ENCODE data around the gene ASAP3.

ASAP3 gene

GRCh38 chr1:23423415-23424292 lies 60.3 kb downstream of the ASAP3 start:
- CTCF ChIA-PET, result interaction anchor here (2.3 kb wide), 1 partner anchor 21 kb away, joined by 13 read pairs; no protein-coding TSS in a partner anchor
- POLR2A ChIA-PET, result no interaction called here
- TF ChIP-seq CTCF (IDR thresholded peaks at IDR 0.05; ENCODE audit: control extremely low read depth, extremely low read depth, low read depth, missing control alignments), result no peak
- DNase-seq (ENCODE audit: extremely low spot score), result no peak

DNA sequence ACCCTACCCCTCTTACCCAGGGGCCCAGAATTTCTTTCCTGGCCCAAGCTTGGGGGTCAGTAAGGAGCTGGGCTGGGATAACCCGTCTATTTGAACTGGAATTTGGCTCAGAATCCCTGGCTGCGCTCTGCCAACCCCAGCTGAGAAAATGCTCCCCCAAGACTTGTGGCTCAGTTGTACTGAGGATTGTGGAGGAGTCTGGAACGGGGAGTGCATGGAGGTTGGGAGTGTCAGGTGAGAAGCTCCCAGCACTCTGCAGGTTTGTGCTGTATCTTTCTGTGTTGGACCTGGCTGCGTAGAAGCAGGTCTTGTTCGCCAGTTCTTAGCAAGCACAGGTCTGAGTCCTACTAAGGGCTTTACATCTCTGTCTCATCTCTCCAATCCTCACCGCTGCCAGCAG lies 61.0 kb downstream of the ASAP3 start:
- ChIA-PET POLR2A (no interaction called here), CTCF (interaction anchor here (0.6 to 2.3 kb wide), 2 partner anchors 20 to 1061 kb away, joined by 3 to 13 read pairs; no protein-coding TSS in a partner anchor)
- no peak for TF ChIP-seq CTCF (IDR thresholded peaks at IDR 0.05; ENCODE audit: control extremely low read depth, extremely low read depth, low read depth, missing control alignments)
- DNase-seq (ENCODE audit: extremely low spot score), result no peak

DNA sequence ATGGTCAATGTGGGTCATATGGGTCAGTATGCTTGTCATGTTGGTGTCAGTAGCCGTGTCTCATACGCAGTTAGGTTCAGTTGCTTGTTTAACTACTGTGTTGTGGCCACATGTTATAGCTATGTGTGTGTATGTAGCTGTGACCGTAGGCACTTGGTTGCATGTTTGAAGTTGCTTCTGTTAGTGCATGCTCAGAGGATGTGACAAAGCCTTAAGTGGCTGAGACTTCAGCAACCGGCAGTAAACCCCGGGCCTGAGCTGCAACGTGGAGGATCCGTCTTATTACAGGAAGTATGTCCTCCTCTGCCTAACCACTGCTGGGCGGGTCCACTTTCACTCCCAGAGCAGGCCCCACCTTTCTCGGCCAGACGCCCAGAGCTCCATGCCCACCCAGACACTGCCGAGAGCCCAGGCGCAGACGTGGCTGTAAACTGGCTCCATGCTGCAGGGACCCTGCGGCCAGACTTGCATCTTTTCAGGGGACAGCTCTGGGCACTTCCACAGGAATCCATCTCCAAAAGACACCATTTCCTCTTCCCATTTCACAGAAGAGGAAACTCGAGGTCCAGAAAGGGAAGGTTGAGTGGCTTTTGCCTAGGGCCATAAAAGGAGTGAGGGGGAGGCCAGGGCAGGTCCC lies 61.6 kb downstream of the ASAP3 start:
- POLR2A ChIA-PET, result no interaction called here
- DNase-seq (ENCODE audit: extremely low spot score), result no peak
- TF ChIP-seq CTCF (IDR thresholded peaks at IDR 0.05; ENCODE audit: control extremely low read depth, extremely low read depth, low read depth, missing control alignments), result no peak
- CTCF ChIA-PET, result interaction anchor here (0.6 to 2.3 kb wide), 3 partner anchors 19 to 1061 kb away, joined by 3 to 13 read pairs (median 4); no protein-coding TSS in a partner anchor

DNA sequence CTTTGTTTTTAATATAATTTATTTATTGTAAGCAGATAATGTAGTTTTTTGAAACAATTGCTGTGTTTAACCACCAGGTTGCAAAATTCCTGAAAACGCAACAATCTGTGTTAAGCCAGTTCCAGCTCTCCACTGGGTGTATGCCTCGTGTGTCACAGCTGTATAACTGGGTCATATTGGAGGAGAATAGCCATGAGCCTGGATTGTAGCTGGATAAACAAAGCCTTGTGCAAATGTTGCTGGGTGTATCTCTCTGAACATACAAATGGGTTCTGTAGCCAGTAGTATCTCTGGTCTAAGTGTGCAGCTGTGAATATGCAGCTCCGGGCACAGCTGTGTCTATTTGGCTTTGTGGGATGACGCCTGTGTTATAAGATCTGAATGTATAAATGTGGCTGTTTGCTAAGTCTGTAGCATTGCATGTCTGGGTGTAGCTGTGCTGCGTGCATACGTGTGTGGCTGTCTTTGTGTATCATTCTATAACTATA lies 62.2 kb downstream of the ASAP3 start:
- POLR2A ChIA-PET, result no interaction called here
- CTCF ChIA-PET, result interaction anchor here (2.1 to 2.3 kb wide), 2 partner anchors 19 to 32 kb away, joined by 4 to 13 read pairs; no protein-coding TSS in a partner anchor
- DNase-seq (ENCODE audit: extremely low spot score), result no peak
- no peak for TF ChIP-seq CTCF (IDR thresholded peaks at IDR 0.05; ENCODE audit: control extremely low read depth, extremely low read depth, low read depth, missing control alignments)

- DNase-seq (ENCODE audit: extremely low spot score), result no peak
- no peak for TF ChIP-seq CTCF (IDR thresholded peaks at IDR 0.05; ENCODE audit: control extremely low read depth, extremely low read depth, low read depth, missing control alignments)
- ChIA-PET POLR2A (no interaction called here), CTCF (interaction anchor here (2.1 to 2.3 kb wide), 2 partner anchors 18 to 32 kb away, joined by 4 to 13 read pairs; no protein-coding TSS in a partner anchor)
Measured at GRCh38 chr1:23421343-23421742, 62.6 kb downstream of the ASAP3 start.

GRCh38 chr1:23420778-23421177 lies 63.2 kb downstream of the ASAP3 start:
- TF ChIP-seq CTCF (IDR thresholded peaks at IDR 0.05; ENCODE audit: control extremely low read depth, extremely low read depth, low read depth, missing control alignments), result no peak
- ChIA-PET POLR2A (interaction anchor here (0.6 kb wide), 1 partner anchor 1366 kb away, joined by 5 read pairs; no protein-coding TSS in a partner anchor), CTCF (interaction anchor here (0.6 to 2.1 kb wide), 2 partner anchors 10 to 31 kb away, joined by 3 to 4 read pairs; no protein-coding TSS in a partner anchor)
- DNase-seq (ENCODE audit: extremely low spot score), result no peak
